Measurements from ENCODE around the gene MTMR3.
A peak's percentile ranks its signal among the peaks of the same experiment; 100 is the strongest.

MTMR3 gene

GRCh38 chr22:30074994-30075393, 192.0 kb downstream of the MTMR3 start:
- peaks cover 45% of the 10 kb centered on the region for H3K27me3 Mint-ChIP-seq
- H3K4me3 Mint-ChIP-seq: no peak overlapping the region
- H3K27ac Mint-ChIP-seq: no peak overlapping the region
- H3K4me1 Mint-ChIP-seq: peaks cover 17% of the 10 kb centered on the region
- H3K9me3 Mint-ChIP-seq: no peaks in the 10 kb centered on the region
- ATAC-seq (no peak), DNase-seq (no peak)

DNA sequence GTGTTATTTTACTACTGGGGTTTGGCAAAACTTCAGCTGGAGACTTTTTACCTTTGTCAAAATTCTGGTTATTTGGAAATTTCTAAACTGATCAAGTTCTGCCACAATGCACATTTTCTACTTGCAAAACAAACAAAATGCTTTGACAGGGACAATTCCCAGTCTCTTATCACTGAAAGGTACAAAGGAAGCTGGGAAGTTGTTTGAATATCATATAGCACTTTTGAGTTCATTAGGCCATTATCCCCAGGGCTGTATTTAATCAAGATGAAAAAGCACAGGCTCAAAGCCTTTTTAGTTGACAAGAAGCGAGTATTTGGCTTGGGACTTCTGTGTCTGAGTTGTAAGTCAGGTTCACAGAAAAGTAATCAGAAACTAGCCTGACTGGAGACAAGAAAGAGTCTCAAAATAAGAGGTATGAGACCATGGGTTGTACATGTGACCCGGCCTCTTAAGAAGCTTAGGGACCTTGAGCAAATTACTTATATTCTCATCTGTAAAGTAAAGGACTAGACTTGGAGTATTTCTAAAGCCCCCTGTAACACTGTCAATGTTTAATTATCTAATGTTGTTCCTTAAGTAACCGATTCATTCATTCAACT, 194.4 kb downstream of the MTMR3 start:
- Mint-ChIP-seq H3K27me3 (peaks cover 56% of the 10 kb centered on the region), H3K27ac (no peak overlapping the region)
- no peak for ATAC-seq

GRCh38 chr22:30078320-30079311, 195.6 kb downstream of the MTMR3 start:
- H3K27me3 Mint-ChIP-seq: peaks cover 56% of the 10 kb centered on the region
- ATAC-seq (peak; percentile 60), DNase-seq (no peak)
- H3K27ac Mint-ChIP-seq: peak overlapping the region in 1 of 2 donors; percentile 42
- peak overlapping the region; percentile 44 to 54 for H3K4me3 Mint-ChIP-seq
- H3K4me1 Mint-ChIP-seq: peaks cover 23% of the 10 kb centered on the region
- no peaks in the 10 kb centered on the region for H3K9me3 Mint-ChIP-seq

More for the DNA sequence above, 194.4 kb downstream of the MTMR3 start:
- Mint-ChIP-seq H3K9me3 (no peaks in the 10 kb centered on the region), H3K4me1 (peaks cover 23% of the 10 kb centered on the region), H3K4me3 (no peak overlapping the region)
- no peak for DNase-seq

DNA sequence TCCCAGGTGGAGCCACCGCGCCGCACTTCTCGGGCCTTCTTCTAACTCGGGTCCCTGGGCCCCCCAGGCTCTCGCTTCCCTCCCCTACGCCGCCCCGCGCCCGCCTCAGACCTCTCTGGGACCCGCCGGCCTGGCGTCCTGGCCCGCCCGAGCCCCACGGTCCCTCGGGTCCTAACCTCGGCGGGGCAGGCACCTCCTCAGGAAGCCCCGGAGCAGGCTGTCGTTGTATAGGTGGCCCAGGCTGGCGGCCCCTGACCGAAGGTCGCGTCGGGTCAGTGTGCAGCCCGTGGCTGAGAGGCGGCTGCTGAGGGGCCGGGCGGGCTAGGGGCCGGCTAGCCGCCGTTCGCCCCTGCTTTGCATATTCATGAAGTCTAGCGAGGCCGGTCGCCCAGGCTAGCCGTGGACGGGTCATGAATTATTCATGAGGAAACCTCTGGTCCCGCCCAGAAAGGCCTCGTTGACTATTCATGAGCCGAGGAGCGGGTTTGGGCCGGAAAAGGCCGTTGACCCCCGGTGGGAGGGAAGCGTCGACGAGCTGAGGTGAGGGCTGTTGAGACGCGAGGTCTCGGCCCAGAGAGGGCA, 197.1 kb downstream of the MTMR3 start, which contains the start of gene HORMAD2:
HORMAD2 (plus strand) TSS at position 513 of the 582 bp plus-strand sequence. CDS start 13,489 bp downstream, outside the sequence.
- no peak for DNase-seq
- Mint-ChIP-seq H3K4me3 (no peak within 1 kb of the TSS), H3K9me3 (no peaks in the 10 kb centered on the region), H3K27me3 (peaks cover 48% of the 10 kb centered on the region), H3K27ac (no peak within 1 kb of the TSS), H3K4me1 (peaks cover 23% of the 10 kb centered on the region)
- ATAC-seq: peak; percentile 23
